ENCODE results near the gene OR13F1.
"Not testable (repeated sequence)": the region's sequence is repeated elsewhere in the genome, so short reads cannot be mapped to it uniquely, and the experiment has no call there.

OR13F1 gene

GRCh38 chr9:104503963-104504362 is at the start of gene OR13F1:
Gene OR13F1 (plus strand): TSS chr9:104504263. CDS start chr9:104504263, 0 bp downstream.
- H3K9me3 Mint-ChIP-seq: no peaks in the 10 kb centered on the region
- no peaks in the 10 kb centered on the region for H3K4me1 Mint-ChIP-seq (ENCODE audit: low read depth)
- H3K36me3 Mint-ChIP-seq (ENCODE audit: low read depth): no peaks in the 10 kb centered on the region
- intact Hi-C loops (cut with micrococcal nuclease): no loop called here
- no peak within 1 kb of the TSS for H3K4me3 Mint-ChIP-seq
- no peak within 1 kb of the TSS for H3K27ac Mint-ChIP-seq
- no peaks in the 10 kb centered on the region for H3K27me3 Mint-ChIP-seq

- no peak overlapping the region for H3K27ac Mint-ChIP-seq
- H3K9me3 Mint-ChIP-seq: no peaks in the 10 kb centered on the region
- no peaks in the 10 kb centered on the region for H3K36me3 Mint-ChIP-seq (ENCODE audit: low read depth)
- intact Hi-C loops (cut with micrococcal nuclease): no loop called here
- H3K4me3 Mint-ChIP-seq: no peak overlapping the region
- H3K4me1 Mint-ChIP-seq (ENCODE audit: low read depth): no peaks in the 10 kb centered on the region
- no peaks in the 10 kb centered on the region for H3K27me3 Mint-ChIP-seq
Measured at GRCh38 chr9:104456831-104457230, 47.2 kb upstream of the OR13F1 start.

- no peaks in the 10 kb centered on the region for H3K36me3 Mint-ChIP-seq (ENCODE audit: low read depth)
- intact Hi-C loops (cut with micrococcal nuclease): no loop called here
- no peaks in the 10 kb centered on the region for H3K27me3 Mint-ChIP-seq
- H3K9me3 Mint-ChIP-seq: peaks cover 22% of the 10 kb centered on the region
- H3K27ac Mint-ChIP-seq: no peak overlapping the region
- no peak overlapping the region for H3K4me3 Mint-ChIP-seq
- H3K4me1 Mint-ChIP-seq (ENCODE audit: low read depth): no peaks in the 10 kb centered on the region
Measured at GRCh38 chr9:104463864-104464263, 40.2 kb upstream of the OR13F1 start.

- Mint-ChIP-seq H3K9me3 (peaks cover 26% of the 10 kb centered on the region), H3K4me3 (no peak overlapping the region), H3K27me3 (no peaks in the 10 kb centered on the region), H3K27ac (no peak overlapping the region), H3K4me1 (ENCODE audit: low read depth) (no peaks in the 10 kb centered on the region), H3K36me3 (ENCODE audit: low read depth) (no peaks in the 10 kb centered on the region)
- intact Hi-C loops (cut with micrococcal nuclease): no loop called here
Measured at GRCh38 chr9:104468261-104468660, 35.8 kb upstream of the OR13F1 start.

- H3K36me3 Mint-ChIP-seq (ENCODE audit: low read depth): no peaks in the 10 kb centered on the region
- no peaks in the 10 kb centered on the region for H3K4me1 Mint-ChIP-seq (ENCODE audit: low read depth)
- H3K9me3 Mint-ChIP-seq: no peaks in the 10 kb centered on the region
- intact Hi-C loops (cut with micrococcal nuclease): no loop called here
- H3K27me3 Mint-ChIP-seq: no peaks in the 10 kb centered on the region
- H3K27ac Mint-ChIP-seq: no peak overlapping the region
- H3K4me3 Mint-ChIP-seq: no peak overlapping the region
Measured at GRCh38 chr9:104482921-104483570, 21.0 kb upstream of the OR13F1 start.

- no peak overlapping the region for H3K27ac Mint-ChIP-seq
- peaks cover 9% of the 10 kb centered on the region for H3K9me3 Mint-ChIP-seq
- intact Hi-C loops (cut with micrococcal nuclease): no loop called here
- H3K4me3 Mint-ChIP-seq: no peak overlapping the region
- no peaks in the 10 kb centered on the region for H3K4me1 Mint-ChIP-seq (ENCODE audit: low read depth)
- H3K27me3 Mint-ChIP-seq: no peaks in the 10 kb centered on the region
- H3K36me3 Mint-ChIP-seq (ENCODE audit: low read depth): no peaks in the 10 kb centered on the region
Measured at GRCh38 chr9:104485014-104485413, 19.0 kb upstream of the OR13F1 start.

GRCh38 chr9:104494808-104495207 is 9.3 kb upstream of the OR13F1 start:
- Mint-ChIP-seq H3K27ac (no peak overlapping the region), H3K9me3 (peaks cover 6% of the 10 kb centered on the region), H3K36me3 (ENCODE audit: low read depth) (no peaks in the 10 kb centered on the region), H3K4me3 (no peak overlapping the region), H3K27me3 (no peaks in the 10 kb centered on the region), H3K4me1 (ENCODE audit: low read depth) (no peaks in the 10 kb centered on the region)
- intact Hi-C loops (cut with micrococcal nuclease): no loop called here

GRCh38 chr9:104503440-104503839 is 623 bp upstream of the OR13F1 start:
- H3K4me1 Mint-ChIP-seq (ENCODE audit: low read depth): no peaks in the 10 kb centered on the region
- H3K27ac Mint-ChIP-seq: no peak overlapping the region
- H3K4me3 Mint-ChIP-seq: no peak overlapping the region
- H3K27me3 Mint-ChIP-seq: no peaks in the 10 kb centered on the region
- H3K36me3 Mint-ChIP-seq (ENCODE audit: low read depth): no peaks in the 10 kb centered on the region
- intact Hi-C loops (cut with micrococcal nuclease): no loop called here
- H3K9me3 Mint-ChIP-seq: no peaks in the 10 kb centered on the region

GRCh38 chr9:104506565-104506964 is 2.5 kb downstream of the OR13F1 start:
- Mint-ChIP-seq H3K4me3 (no peak overlapping the region), H3K27me3 (no peaks in the 10 kb centered on the region), H3K36me3 (ENCODE audit: low read depth) (no peaks in the 10 kb centered on the region), H3K9me3 (no peaks in the 10 kb centered on the region), H3K27ac (no peak overlapping the region), H3K4me1 (ENCODE audit: low read depth) (no peaks in the 10 kb centered on the region)
- intact Hi-C loops (cut with micrococcal nuclease): no loop called here

- H3K9me3 Mint-ChIP-seq: no peaks in the 10 kb centered on the region
- no peaks in the 10 kb centered on the region for H3K27me3 Mint-ChIP-seq
- H3K36me3 Mint-ChIP-seq (ENCODE audit: low read depth): no peaks in the 10 kb centered on the region
- no peak overlapping the region for H3K4me3 Mint-ChIP-seq
- no peak overlapping the region for H3K27ac Mint-ChIP-seq
- intact Hi-C loops (cut with micrococcal nuclease): no loop called here
- no peaks in the 10 kb centered on the region for H3K4me1 Mint-ChIP-seq (ENCODE audit: low read depth)
Measured at GRCh38 chr9:104514901-104515300, 10.8 kb downstream of the OR13F1 start.

GRCh38 chr9:104520241-104520640 is 16.2 kb downstream of the OR13F1 start:
- H3K27me3 Mint-ChIP-seq; H3K9me3 Mint-ChIP-seq; H3K4me3 Mint-ChIP-seq; H3K36me3 Mint-ChIP-seq (ENCODE audit: low read depth); H3K27ac Mint-ChIP-seq; H3K4me1 Mint-ChIP-seq (ENCODE audit: low read depth); intact Hi-C loops (cut with micrococcal nuclease): not testable (repeated sequence)

- no peaks in the 10 kb centered on the region for H3K36me3 Mint-ChIP-seq (ENCODE audit: low read depth)
- intact Hi-C loops (cut with micrococcal nuclease): no loop called here
- peaks cover 9% of the 10 kb centered on the region for H3K9me3 Mint-ChIP-seq
- no peaks in the 10 kb centered on the region for H3K27me3 Mint-ChIP-seq
- H3K4me3 Mint-ChIP-seq: no peak within 1 kb of the TSS
- no peaks in the 10 kb centered on the region for H3K4me1 Mint-ChIP-seq (ENCODE audit: low read depth)
- no peak within 1 kb of the TSS for H3K27ac Mint-ChIP-seq
Measured at GRCh38 chr9:104527109-104527508, 23.0 kb downstream of the OR13F1 start, which contains the start of gene OR13C4. Gene OR13C4 (minus strand): TSS chr9:104527209. CDS start chr9:104527209, 0 bp downstream.

GRCh38 chr9:104536756-104537155 is 32.7 kb downstream of the OR13F1 start, which contains the start of gene OR13C3:
Gene OR13C3 (minus strand): TSS chr9:104536856. CDS start chr9:104536723, 133 bp downstream.
- Mint-ChIP-seq H3K36me3 (ENCODE audit: low read depth) (no peaks in the 10 kb centered on the region), H3K27ac (no peak within 1 kb of the TSS), H3K4me1 (ENCODE audit: low read depth) (no peaks in the 10 kb centered on the region), H3K27me3 (no peaks in the 10 kb centered on the region), H3K9me3 (no peaks in the 10 kb centered on the region), H3K4me3 (no peak within 1 kb of the TSS)
- intact Hi-C loops (cut with micrococcal nuclease): no loop called here

GRCh38 chr9:104539275-104539674 is 35.2 kb downstream of the OR13F1 start:
- Mint-ChIP-seq H3K9me3 (no peaks in the 10 kb centered on the region), H3K27ac (no peak overlapping the region), H3K4me3 (no peak overlapping the region), H3K27me3 (no peaks in the 10 kb centered on the region), H3K4me1 (ENCODE audit: low read depth) (no peaks in the 10 kb centered on the region), H3K36me3 (ENCODE audit: low read depth) (no peaks in the 10 kb centered on the region)
- intact Hi-C loops (cut with micrococcal nuclease): no loop called here

GRCh38 chr9:104544644-104545043 is 40.6 kb downstream of the OR13F1 start:
- Mint-ChIP-seq H3K27ac (no peak overlapping the region), H3K4me3 (no peak overlapping the region), H3K27me3 (no peaks in the 10 kb centered on the region), H3K4me1 (ENCODE audit: low read depth) (no peaks in the 10 kb centered on the region), H3K9me3 (no peaks in the 10 kb centered on the region), H3K36me3 (ENCODE audit: low read depth) (no peaks in the 10 kb centered on the region)
- intact Hi-C loops (cut with micrococcal nuclease): no loop called here
